SK-N-DZ (cell line): Measurements from ENCODE around the gene IFNA10. TPM values are rescaled to one million over a fixed set of nuclear protein-coding genes. Genes with fewer than 3 reads are reported as not detected.
"Not testable (repeated sequence)": the region's sequence is repeated elsewhere in the genome, so short reads cannot be mapped to it uniquely, and the experiment has no call there.

Experiments used
- DNase-seq: peaks from one replicate; pipeline ENCODE4 v3.0.0-alpha.2; 2015; ENCODE audit warnings: low spot score
- polyA plus RNA-seq, 2 experiments: library from polyadenylated mRNA; depleted of rRNA; stranded (reverse); fragments of >200 nt; gene quantifications; 2 replicates each; pipeline ENCODE4 v1.2.3, GENCODE V29; 2014

The IFNA10 gene
- not detected in 2 replicates for polyA plus RNA-seq (2014; cell fraction: cytosol; rRNA removed)
- not detected in 2 replicates for polyA plus RNA-seq (2014; cell fraction: nucleus; rRNA removed)

- not testable (repeated sequence) for DNase-seq
Measured at GRCh38 chr9:21207043-21207442, at the start of gene IFNA10. Gene IFNA10 (minus strand): TSS chr9:21207143. CDS start chr9:21207097, 46 bp downstream.

DNA sequence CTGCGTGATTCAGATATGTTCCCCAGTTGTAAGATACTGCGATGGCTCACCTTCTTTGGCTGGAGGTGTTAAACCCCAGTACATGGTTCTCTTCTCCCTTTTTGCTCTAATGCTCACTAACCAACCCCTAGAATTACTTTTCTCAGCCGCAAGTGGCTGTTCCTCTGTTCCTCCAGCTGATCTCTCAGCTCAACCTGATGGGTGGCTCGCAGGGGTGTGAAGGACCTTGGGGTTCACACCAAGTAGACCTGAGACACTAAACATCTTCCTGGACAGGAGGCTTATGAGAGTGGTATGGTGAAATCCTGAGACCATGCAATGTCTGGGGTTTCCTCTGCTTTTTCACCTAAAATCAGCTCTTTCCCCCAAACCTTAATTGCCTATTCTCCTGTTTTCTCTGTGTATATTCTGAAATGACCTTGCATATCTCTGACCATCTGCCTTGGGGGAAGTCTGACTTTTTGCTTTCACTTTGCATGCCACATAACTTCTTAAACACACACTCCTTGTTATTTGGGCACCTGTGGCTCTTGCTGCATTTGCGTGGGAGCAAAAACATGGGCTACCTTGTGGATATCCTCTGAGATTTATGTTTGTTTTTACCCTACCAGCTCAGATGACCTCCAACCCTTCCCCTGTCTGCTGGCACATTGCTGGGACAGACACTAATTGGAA, 48.7 kb upstream of the IFNA10 start:
- no peak for DNase-seq

- DNase-seq, result no peak
Measured at GRCh38 chr9:21252721-21253547, 46.0 kb upstream of the IFNA10 start.

DNA sequence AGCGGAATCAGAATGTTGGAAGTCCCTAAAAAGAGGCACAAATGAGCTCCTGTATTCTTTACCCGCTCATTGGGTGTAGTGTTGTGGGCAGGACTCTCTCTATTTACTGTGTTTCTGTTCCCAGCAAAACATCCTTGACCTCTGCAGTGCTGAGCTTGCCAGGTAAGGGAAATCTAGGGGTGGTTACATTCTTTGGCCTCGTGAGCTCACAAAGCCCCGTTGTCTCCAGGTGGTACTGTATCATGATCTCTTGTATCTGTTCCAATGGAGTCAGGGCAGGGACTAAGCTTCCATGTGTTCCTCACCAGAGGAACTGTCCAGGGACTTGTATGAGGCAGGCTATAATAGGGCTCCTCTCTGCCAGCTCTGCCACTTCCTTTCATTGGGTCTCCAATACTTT, 44.7 kb upstream of the IFNA10 start:
- no peak for DNase-seq

- DNase-seq, result no peak
Measured at GRCh38 chr9:21251190-21251589, 44.2 kb upstream of the IFNA10 start.

GRCh38 chr9:21244836-21245235, 37.9 kb upstream of the IFNA10 start:
- DNase-seq, result no peak

DNA sequence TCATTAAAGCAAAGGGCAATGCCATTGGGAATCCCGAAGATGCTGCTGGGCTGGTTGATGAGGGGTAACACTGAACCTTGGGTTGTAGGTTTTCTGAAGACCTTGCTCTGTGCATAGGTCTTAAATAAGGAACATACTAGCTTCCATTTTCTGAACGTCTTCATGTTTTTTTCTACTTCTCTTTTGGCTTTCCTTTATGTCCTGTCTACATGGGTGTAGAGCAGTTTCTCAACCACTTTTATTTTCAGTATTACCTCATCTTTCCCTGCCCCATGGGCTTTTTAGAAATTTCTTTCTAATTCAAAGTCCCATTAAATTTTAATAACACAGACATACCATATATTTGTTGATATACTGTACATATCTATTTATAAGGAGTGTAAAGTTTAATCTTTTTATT, 33.0 kb upstream of the IFNA10 start, which contains the start of gene IFNA14:
IFNA14 (minus strand) TSS at position 95 of the 400 bp plus-strand sequence; CDS start at position 25, 70 bp downstream.
- DNase-seq, result no peak

- DNase-seq, result not testable (repeated sequence)
Measured at GRCh38 chr9:21236360-21236714, 29.4 kb upstream of the IFNA10 start.

GRCh38 chr9:21235468-21236359, 28.8 kb upstream of the IFNA10 start:
- DNase-seq, result not testable (repeated sequence)

DNA sequence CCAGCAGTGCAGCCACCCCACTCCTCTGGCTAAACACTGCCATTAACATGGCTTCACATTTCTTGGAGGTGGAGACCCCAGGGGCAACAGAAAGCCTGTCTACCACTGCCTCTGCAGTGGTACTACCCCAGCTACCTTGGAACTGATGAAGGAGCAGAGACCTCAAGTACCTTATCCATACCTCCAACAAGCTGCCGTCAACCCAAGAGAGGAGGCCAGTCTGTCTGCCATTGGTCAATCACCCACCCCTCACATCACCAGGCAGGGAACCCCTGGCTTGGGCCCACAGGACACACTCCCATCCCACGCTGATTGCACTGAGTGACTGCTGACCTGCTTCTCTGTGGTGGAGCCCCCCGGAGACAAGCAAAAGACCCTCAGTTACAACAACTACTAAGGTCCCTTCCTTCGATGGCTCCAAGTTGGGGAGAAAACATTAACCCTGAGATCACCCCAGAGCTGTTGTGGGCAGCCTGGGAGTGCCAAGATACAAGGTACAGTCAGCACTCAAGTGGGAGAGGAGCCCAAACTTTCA, 27.3 kb upstream of the IFNA10 start:
- no peak for DNase-seq

GRCh38 chr9:21233258-21233657, 26.3 kb upstream of the IFNA10 start:
- DNase-seq, result no peak

GRCh38 chr9:21228122-21228521, 21.2 kb upstream of the IFNA10 start, which contains the start of gene IFNA17:
Gene IFNA17 (minus strand): TSS chr9:21228222. CDS start chr9:21228173, 49 bp downstream.
- no peak for DNase-seq

DNA sequence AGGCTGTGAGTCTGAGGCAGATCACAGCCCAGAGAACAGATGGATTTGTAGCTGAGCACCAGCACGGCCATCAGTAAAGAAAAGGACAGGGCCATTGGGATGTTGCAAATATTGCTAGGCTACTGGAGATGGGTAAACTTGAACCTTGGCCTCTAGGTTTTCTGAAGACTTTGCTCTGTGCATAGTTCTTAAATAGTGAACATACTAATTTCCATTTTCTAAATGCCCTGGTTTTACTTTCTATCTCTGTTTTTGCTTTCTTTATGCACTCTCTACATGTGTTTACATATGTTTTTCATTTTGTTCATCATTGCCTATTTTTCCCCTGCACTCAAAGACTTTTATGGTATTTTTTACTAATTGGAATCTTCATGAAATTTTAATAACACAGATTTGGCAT, 10.3 kb upstream of the IFNA10 start, which contains the start of gene IFNA16:
IFNA16 (minus strand) TSS at position 101 of the 400 bp plus-strand sequence; CDS start at position 95, 6 bp downstream.
- not testable (repeated sequence) for DNase-seq

DNA sequence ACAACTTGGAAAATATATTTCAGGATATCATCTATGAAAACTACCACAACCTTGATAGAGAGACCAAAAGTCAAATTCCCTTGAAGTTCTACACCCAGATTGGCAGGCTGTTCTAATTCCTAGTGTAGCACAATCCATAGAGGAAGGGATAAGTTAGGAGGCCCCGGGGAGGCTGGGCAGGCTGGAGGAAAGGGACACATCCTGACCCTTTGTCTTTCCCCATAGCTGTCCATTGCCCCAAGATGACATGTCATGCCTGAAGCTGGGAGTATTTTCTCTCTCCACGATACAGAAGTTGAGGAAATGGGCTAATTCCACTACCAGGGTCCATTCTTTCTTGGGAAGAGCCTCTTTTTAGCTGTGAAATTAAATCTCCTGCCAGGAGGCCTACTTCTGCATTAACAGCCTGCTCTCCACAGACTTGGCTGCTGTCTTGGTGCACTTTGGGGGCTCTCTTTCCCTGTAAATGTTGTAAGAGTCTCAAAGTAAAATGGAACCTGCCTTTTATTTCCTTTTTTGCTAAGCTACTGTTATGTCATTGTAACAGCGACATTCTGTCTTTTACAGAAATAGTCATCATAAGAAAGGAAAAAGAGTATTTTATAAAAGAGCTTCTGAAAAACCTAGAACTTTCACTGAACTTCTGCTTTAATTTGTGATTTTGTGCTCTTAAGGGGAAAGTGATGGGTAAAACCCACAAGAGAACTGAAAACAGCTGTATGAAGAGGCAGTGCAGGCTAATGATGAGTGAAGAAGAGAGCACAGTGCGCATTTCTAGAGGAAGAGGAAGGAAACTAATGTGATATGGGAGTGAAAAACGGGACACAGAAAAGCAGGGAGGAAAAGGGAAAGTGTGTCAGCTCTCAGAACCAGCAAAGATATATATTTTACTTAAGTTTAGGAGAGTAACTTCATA, 6.7 kb upstream of the IFNA10 start:
- not testable (repeated sequence) for DNase-seq

GRCh38 chr9:21212160-21212559, 5.2 kb upstream of the IFNA10 start:
- DNase-seq, result not testable (repeated sequence)

GRCh38 chr9:21210782-21211181, 3.8 kb upstream of the IFNA10 start:
- DNase-seq, result not testable (repeated sequence)

DNA sequence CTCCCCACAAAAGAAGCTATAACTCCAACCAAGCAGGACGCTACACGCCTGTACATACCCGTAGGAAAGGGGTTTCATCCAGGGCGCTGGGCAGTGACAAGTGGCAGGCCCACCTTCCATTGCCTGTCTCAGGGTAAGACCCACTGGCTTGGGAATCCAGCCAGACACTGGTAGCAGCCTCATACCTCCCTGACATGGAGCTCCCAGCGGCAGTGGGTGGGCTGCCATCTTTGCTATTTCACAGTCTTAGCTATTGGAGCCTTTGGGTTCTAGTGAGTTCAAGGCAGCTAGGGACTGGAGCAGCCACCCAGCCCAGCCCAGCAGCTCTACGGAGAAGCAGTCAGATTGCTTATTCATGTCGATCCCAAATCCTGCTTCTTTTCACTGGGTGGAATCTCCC, 3.4 kb upstream of the IFNA10 start:
- DNase-seq, result no peak

GRCh38 chr9:21205204-21205603, 1.7 kb downstream of the IFNA10 start:
- DNase-seq, result no peak

DNA sequence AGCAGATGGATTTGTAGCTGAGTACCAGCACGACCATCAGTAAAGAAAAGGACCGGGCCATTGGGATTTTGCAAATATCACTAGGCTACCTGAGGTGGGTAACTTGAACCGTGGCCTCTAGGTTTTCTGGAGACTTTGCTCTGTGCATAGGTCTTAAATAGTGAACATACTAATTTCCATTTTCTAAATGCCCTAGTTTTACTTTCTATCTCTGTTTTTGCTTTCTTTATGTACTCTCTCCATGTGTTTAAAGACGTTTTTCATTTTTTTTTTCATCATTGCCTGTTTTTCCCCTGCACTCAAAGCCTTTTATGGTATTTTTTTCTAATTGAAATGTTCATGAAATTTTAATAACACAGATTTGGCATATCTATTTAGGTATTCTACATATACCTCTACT, 4.8 kb downstream of the IFNA10 start, which contains the start of gene IFNA7:
IFNA7 (minus strand) TSS at position 101 of the 400 bp plus-strand sequence; CDS start at position 61, 40 bp downstream.
- DNase-seq, result not testable (repeated sequence)
